C4-2B (cell line): ENCODE data around the gene DHX58.

Experiments
- H3K27ac ChIP-seq: fragments of 450-650 bp; 2 replicates; pipeline ENCODE4 v1.5.1; 2017
- ZFX ChIP-seq: fragments of 450-650 bp; IDR thresholded peaks from 2 replicates; pipeline ENCODE4 v1.6.1; 2017
- TF ChIP-seq, protein P1 (sequence below): fragments of 450-650 bp; conservative IDR thresholded peaks from 2 replicates; pipeline ENCODE4 v1.5.1; 2017; ENCODE audit warnings: mild to moderate bottlenecking

Gene DHX58

DNA sequence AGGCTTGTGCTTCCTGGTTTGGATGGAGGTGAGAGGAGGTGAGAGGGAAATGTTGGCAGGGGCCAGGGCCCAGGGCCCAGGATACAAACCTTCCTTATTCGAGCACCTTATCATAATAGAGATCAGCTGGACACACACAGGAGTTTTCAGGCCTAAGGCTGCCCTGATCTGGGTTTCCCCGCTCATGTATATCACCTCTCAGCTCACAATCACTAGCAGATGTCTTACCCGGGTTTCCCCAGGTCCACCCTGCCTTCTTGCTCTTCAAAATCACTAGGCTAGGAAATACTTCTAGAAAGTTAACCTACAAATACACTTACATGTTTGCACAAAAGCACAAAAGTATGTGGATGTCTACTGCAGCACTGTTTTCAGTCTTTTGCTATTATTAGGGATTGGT is 14.3 kb upstream of the DHX58 start:
- no peak overlapping the region for H3K27ac ChIP-seq
- TF ChIP-seq, protein P1, sequence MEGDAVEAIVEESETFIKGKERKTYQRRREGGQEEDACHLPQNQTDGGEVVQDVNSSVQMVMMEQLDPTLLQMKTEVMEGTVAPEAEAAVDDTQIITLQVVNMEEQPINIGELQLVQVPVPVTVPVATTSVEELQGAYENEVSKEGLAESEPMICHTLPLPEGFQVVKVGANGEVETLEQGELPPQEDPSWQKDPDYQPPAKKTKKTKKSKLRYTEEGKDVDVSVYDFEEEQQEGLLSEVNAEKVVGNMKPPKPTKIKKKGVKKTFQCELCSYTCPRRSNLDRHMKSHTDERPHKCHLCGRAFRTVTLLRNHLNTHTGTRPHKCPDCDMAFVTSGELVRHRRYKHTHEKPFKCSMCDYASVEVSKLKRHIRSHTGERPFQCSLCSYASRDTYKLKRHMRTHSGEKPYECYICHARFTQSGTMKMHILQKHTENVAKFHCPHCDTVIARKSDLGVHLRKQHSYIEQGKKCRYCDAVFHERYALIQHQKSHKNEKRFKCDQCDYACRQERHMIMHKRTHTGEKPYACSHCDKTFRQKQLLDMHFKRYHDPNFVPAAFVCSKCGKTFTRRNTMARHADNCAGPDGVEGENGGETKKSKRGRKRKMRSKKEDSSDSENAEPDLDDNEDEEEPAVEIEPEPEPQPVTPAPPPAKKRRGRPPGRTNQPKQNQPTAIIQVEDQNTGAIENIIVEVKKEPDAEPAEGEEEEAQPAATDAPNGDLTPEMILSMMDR: no peak

DNA sequence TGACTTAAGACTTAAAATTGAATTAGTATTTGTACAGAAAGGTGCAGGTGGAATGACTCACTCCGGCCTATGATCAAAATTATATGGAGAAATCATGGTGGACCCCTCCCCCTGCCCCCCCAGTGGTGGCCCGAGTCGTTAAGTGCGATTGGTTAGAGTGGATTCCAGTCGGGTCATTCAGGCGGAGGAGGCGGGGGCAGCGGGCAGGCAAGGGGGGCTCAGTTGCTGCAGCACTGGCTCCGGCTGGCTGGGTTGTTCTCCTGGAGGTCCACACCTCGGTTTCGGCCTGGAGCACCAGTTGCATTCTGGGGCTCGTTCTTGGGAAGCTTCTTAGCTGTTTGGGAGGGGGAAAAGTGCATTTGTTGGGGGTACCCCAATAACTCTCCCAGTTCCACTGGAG is 13.1 kb upstream of the DHX58 start:
- TF ChIP-seq, protein P1: no peak
- no peak for TF ChIP-seq ZFX
- H3K27ac ChIP-seq: no peak overlapping the region

DNA sequence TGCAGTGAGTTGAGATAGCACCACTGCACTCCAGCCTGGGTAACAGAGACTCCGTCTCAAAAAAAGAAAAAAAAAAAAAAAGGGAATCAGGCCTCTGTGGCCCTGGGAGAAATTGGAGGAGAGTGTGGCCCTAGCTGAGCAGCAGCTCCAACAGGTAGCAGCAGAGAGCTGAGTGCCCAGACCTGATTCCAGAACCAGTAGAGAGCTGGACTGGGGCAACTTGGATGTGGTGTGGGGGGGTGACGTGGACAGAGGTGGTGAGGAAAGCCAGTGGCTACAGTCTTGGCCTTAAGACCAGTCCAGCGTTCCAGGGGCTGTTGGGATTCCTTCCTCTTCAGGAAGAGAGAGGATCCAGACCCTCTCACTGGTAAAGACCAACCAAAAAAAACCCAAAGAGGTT is 11.7 kb upstream of the DHX58 start:
- no peak overlapping the region for H3K27ac ChIP-seq
- TF ChIP-seq, protein P1: no peak
- no peak for TF ChIP-seq ZFX

DNA sequence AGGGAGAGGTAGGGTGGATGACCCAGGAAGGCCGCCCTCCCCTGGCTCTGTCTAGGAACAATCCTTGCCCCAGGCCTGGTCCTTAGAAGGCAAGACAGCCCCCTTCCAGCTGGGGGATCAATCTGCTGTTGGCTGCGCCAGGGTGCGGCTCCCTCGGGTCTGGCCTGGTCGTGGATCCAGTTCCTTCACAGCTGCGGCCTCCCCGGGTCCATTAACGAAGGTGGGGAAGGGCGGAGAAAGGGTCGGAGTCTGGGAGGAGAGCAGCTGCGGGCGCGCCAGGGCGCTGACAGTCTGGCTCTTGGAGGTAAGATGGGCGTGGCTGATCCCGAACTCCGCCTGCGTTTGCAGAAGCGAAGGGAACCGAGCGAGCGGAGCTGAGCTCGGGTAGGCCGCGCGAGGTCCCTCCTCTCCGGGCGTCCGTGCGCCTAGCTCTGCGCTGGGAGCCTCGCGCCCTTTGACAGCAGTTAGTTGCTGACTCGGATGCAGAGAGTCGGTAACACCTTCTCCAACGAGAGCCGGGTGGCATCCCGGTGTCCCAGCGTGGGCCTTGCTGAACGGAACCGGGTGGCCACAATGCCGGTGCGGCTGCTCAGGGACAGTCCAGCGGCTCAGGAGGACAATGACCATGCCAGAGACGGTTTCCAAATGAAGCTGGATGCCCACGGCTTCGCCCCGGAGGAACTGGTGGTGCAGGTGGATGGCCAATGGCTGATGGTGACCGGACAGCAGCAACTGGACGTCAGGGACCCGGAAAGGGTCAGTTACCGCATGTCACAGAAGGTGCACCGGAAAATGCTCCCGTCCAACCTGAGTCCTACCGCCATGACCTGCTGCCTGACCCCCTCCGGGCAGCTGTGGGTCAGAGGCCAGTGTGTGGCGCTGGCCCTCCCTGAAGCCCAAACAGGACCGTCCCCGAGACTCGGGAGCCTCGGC is 10.1 kb upstream of the DHX58 start, which contains the start of gene HSPB9:
Gene HSPB9 (plus strand): TSS at position 434 of the 933 bp plus-strand sequence. CDS start 47 bp downstream, at position 481.
- peak within 1 kb of the TSS; percentile 86 for H3K27ac ChIP-seq

DNA sequence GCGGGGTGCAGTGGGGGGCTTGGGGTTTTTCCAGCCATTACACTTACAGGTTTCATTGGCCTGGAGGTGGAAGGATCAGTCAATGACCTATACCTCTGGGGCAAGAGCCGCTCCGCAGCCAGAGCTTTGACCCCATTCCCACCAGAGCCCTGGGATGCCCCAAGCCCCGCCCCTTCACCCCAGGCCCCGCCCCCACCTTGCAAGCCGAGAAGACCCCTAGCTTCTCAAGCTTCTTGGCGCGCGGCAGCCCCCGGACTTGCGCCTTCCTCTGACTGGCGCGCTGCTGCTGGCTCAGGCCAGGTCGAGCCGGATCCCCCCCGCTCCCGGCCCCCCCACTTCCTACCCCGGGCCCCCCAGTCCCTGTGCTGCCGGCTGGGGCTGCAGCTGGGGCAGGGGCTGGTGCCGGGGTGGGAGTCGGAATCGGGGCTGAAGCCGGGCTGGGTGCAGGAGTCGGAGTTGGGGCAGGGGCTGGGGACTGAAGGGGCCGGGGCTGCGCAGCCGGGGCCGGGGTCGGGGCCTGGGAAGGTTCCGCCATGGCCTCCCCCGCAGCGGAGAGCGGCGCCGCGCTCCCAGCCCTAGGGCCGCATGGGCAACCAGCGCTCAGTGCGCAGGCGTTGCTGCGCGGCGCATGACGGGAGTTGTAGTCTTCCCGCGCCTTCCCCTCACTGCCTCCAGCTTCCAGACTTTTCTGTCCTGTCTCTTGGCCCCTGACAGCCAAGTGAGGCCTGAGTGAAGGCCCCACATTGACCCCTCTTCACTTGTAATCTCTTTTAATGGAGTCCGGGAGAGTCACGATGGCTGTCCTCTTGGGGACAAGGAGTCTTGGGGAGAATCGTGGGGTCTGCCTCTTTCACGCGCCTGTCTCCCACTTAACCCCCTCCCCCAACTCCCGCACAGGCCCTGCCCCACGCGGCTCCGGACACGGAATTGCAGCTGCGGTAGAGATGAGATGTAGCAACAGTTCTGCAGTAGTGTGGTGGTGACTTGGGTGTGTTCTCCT is 8.6 kb upstream of the DHX58 start, which contains the start of gene KAT2A:
Gene KAT2A (minus strand): TSS at position 598 of the 1,000 bp plus-strand sequence. CDS start 63 bp downstream, at position 535.
- H3K27ac ChIP-seq: peak within 1 kb of the TSS; percentile 86
- TF ChIP-seq, protein P1: no peak
- TF ChIP-seq ZFX: peak; percentile 87; the same call in 1 of the 2 replicates

More for the DNA sequence above, 10.1 kb upstream of the DHX58 start, which contains the start of gene HSPB9:
- TF ChIP-seq ZFX: no peak
- TF ChIP-seq, protein P1: no peak

DNA sequence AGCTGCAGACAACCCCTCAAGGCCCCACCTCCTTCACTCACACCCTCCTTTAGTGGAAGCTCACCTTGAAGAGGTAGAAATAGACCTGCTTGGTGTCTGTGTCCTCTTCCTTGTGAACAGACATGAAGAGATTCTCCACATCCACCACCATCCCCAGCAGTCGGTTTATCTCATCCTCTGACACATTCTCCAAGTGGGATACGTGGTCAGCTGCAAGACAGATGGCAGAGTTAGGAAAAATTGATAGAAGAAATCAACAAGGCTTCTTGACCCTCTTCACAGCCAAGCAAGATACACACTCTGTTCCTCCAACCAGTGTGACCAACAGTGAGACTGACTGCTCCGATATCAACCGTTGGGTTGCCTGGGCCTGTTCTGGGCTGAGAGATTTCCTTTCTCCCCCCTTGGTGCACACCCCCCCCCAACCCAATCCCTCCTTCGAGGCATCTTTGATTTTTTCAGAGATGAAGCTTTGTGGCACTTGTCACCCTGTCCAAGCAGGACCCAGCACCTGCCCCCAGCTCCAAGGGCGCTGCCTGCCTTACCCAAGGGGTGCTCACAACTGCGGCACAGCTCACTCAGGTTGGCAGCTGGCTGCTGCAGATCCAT is 7.8 kb upstream of the DHX58 start:
- peak overlapping the region; percentile 86 for H3K27ac ChIP-seq
- TF ChIP-seq ZFX: no peak
- TF ChIP-seq, protein P1: no peak
